Measurements from ENCODE around the gene LRRFIP1. TPM values are rescaled to one million over a fixed set of nuclear protein-coding genes. Genes with fewer than 3 reads are reported as not detected.

LRRFIP1 gene
- total RNA-seq, 2 experiments from 2014 or later = 157 to 161 TPM

DNA sequence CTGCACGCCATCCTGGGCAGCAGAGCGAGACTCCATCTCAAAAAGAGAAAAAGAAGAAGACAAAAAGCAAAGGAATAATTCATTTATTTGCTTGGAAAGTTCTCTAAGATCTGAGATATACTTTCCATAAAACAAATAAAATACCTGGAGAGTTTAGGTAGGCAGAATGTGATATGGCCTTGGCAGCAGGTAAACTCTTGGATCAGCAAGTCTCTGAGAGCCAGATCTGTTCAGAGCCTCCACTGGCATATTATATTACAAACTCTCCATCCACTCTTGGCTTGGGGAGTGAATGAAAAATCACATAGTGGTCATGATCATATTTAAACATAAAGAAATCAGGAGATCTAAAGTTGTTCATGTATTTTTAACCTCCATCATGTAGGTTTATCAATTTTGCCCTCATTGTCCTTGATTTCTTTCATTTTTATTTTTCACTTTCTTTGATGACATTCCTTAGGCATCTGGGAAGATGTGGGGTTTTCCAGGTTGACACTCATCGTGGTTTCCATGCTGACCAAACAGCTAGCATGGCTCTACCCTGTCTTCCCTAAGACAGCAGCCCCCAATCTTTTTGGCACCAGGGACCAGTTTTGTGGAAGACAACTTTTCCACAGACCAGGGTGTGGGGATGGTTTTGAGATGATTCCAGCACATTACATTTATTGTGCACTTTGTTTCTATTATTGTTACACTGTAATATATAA lies 10.2 kb downstream of the LRRFIP1 start:
- Histone ChIP-seq H3K4me1 (ENCODE audit: insufficient read depth, low read length) (no peaks in the 10 kb centered on the region), H3K27ac (ENCODE audit: low read depth in 1 of 2, low read length in 2 of 2) (no peak overlapping the region), H3K36me3 (ENCODE audit: insufficient read depth, low read length) (no peaks in the 10 kb centered on the region), H3K4me3 (ENCODE audit: low read length) (no peak overlapping the region), H3K27me3 (ENCODE audit: control insufficient read depth in 1 of 2, insufficient read depth in 2 of 2, low read length in 2 of 2) (peaks cover 0 to 3% of the 10 kb centered on the region in 2 experiments), H3K9me3 (ENCODE audit: control insufficient read depth in 1 of 2, insufficient read depth in 1 of 2, low read length in 2 of 2) (peaks cover 0 to 3% of the 10 kb centered on the region in 2 experiments)
- ChIA-PET CTCF (no interaction called here), POLR2A (no interaction called here)
- intact Hi-C loops (cut with DNase I, micrococcal nuclease) = no loop called here
- TF ChIP-seq, protein P1, sequence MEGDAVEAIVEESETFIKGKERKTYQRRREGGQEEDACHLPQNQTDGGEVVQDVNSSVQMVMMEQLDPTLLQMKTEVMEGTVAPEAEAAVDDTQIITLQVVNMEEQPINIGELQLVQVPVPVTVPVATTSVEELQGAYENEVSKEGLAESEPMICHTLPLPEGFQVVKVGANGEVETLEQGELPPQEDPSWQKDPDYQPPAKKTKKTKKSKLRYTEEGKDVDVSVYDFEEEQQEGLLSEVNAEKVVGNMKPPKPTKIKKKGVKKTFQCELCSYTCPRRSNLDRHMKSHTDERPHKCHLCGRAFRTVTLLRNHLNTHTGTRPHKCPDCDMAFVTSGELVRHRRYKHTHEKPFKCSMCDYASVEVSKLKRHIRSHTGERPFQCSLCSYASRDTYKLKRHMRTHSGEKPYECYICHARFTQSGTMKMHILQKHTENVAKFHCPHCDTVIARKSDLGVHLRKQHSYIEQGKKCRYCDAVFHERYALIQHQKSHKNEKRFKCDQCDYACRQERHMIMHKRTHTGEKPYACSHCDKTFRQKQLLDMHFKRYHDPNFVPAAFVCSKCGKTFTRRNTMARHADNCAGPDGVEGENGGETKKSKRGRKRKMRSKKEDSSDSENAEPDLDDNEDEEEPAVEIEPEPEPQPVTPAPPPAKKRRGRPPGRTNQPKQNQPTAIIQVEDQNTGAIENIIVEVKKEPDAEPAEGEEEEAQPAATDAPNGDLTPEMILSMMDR (IDR thresholded peaks at IDR 0.05) = no peak
- Mint-ChIP-seq H3K36me3 (ENCODE audit: low read depth) (no peaks in the 10 kb centered on the region), H3K4me1 (ENCODE audit: low read depth) (peaks cover 8% of the 10 kb centered on the region), H3K27ac (no peak overlapping the region), H3K9me3 (peaks cover 2% of the 10 kb centered on the region), H3K4me3 (no peak overlapping the region), H3K27me3 (no peaks in the 10 kb centered on the region)
- DNase-seq (peak in 1 of 14 experiments; percentile 0), ATAC-seq (ENCODE audit: poor library complexity) (no peak)

DNA sequence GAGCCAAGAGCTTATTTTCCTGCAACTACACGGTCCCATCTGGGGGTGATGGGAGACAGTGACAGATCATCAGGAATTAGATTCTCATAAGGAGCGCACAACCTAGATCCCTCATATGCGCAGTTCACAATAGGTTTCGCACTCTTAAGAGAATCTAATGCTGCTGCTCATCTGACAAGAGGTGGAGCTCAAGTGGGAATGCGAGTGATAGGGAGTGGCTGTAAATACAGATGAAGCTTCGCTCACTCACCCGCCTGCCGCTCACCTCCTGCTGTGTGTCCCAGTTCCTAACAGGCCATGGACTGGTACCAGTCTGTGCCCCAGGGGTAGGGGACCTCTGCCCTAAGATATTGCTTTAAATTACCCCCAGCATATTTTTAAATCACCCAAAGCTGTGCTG lies 10.8 kb downstream of the LRRFIP1 start:
- Histone ChIP-seq H3K27me3 (ENCODE audit: control insufficient read depth in 1 of 2, insufficient read depth in 2 of 2, low read length in 2 of 2) (peaks cover 0 to 3% of the 10 kb centered on the region in 2 experiments), H3K4me3 (ENCODE audit: low read length) (no peak overlapping the region), H3K4me1 (ENCODE audit: insufficient read depth, low read length) (no peaks in the 10 kb centered on the region), H3K36me3 (ENCODE audit: insufficient read depth, low read length) (no peaks in the 10 kb centered on the region), H3K27ac (ENCODE audit: low read depth in 1 of 2, low read length in 2 of 2) (no peak overlapping the region), H3K9me3 (ENCODE audit: control insufficient read depth in 1 of 2, insufficient read depth in 1 of 2, low read length in 2 of 2) (peaks cover 0 to 3% of the 10 kb centered on the region in 2 experiments)
- peak in 1 of 14 experiments; percentile 0 for DNase-seq
- no peaks in the 10 kb centered on the region for H3K27me3 Mint-ChIP-seq
- H3K36me3 Mint-ChIP-seq (ENCODE audit: low read depth) = no peaks in the 10 kb centered on the region
- TF ChIP-seq, protein P1 (IDR thresholded peaks at IDR 0.05) = no peak
- H3K27ac Mint-ChIP-seq = no peak overlapping the region
- ChIA-PET CTCF (no interaction called here), POLR2A (no interaction called here)
- no peak overlapping the region for H3K4me3 Mint-ChIP-seq
- ATAC-seq (ENCODE audit: poor library complexity) = no peak
- H3K4me1 Mint-ChIP-seq (ENCODE audit: low read depth) = peaks cover 8% of the 10 kb centered on the region
- intact Hi-C loops (cut with DNase I, micrococcal nuclease) = no loop called here
- peaks cover 2% of the 10 kb centered on the region for H3K9me3 Mint-ChIP-seq

DNA sequence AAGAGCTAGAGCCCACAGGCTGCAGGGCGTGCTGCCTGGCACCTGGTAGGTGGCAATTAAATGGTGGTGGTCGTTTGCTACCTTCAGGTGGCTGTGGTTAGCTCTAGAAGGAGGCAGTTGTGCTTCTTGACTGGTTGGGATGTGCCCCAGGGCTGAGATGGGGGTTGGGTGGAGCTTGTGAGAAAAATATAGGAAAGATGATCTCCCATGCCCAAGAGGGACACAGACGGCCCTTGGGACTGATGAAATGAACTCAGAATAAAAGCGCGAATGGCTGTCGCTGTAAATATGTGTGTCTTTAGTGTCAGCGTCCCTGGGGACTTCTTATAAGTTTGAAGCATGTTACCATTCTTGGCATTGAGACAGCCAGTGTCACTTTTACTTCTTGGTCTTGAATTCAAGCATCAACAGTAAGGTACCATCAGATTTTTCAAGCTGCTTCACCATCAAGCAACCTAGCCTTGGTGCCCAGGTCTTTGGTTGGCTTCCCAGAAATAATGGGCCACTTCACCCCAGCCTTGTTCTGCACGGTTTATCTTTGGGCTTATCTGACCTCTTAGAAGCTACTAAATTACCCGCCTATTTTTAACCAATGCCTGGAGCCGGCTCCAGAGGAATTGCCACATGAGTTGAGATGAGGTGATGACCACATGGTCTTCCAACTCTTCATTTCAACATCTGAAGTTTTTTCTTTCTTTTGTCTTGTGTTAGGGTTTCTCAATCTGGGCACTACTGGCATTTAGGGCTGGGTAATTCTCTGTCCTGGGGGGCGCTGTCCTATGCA lies 11.9 kb downstream of the LRRFIP1 start:
- DNase-seq (no peak), ATAC-seq (ENCODE audit: poor library complexity) (no peak)
- Mint-ChIP-seq H3K9me3 (peaks cover 2% of the 10 kb centered on the region), H3K27ac (no peak overlapping the region), H3K4me1 (ENCODE audit: low read depth) (peaks cover 8% of the 10 kb centered on the region), H3K27me3 (no peaks in the 10 kb centered on the region), H3K4me3 (no peak overlapping the region), H3K36me3 (ENCODE audit: low read depth) (no peaks in the 10 kb centered on the region)
- Histone ChIP-seq H3K36me3 (ENCODE audit: insufficient read depth, low read length) (no peaks in the 10 kb centered on the region), H3K27me3 (ENCODE audit: control insufficient read depth in 1 of 2, insufficient read depth in 2 of 2, low read length in 2 of 2) (no peaks in the 10 kb centered on the region), H3K4me1 (ENCODE audit: insufficient read depth, low read length) (no peaks in the 10 kb centered on the region), H3K4me3 (ENCODE audit: low read length) (no peak overlapping the region), H3K9me3 (ENCODE audit: control insufficient read depth in 1 of 2, insufficient read depth in 1 of 2, low read length in 2 of 2) (peaks cover 0 to 3% of the 10 kb centered on the region in 2 experiments), H3K27ac (ENCODE audit: low read depth in 1 of 2, low read length in 2 of 2) (no peak overlapping the region)
- TF ChIP-seq, protein P1 (IDR thresholded peaks at IDR 0.05) = no peak
- intact Hi-C loops (cut with DNase I, micrococcal nuclease) = no loop called here
- POLR2A ChIA-PET = no interaction called here
- CTCF ChIA-PET = no interaction called here

Measured in CD4-positive, alpha-beta T cell (primary cell).